PFSK-1 (cell line): ENCODE measurements around the gene PDK3.

Experiments
- FOXP2 ChIP-seq: optimal IDR thresholded peaks from 2 replicates; pipeline ENCODE3; 2011; ENCODE audit warnings: borderline replicate concordance, control low read depth, inconsistent platforms; ENCODE audit not compliant: insufficient read depth; ENCODE audit errors: extremely low read length, extremely low read depth
- POLR2AphosphoS5 ChIP-seq: IDR thresholded peaks from 2 replicates; pipeline ENCODE4 v1.6.1; 2012; ENCODE audit warnings: low read depth, mild to moderate bottlenecking, control low read depth, low read length, moderate library complexity
- SIN3A ChIP-seq: IDR thresholded peaks from 2 replicates; pipeline ENCODE4 v1.6.1; 2012; ENCODE audit warnings: mild to moderate bottlenecking, low read length, moderate library complexity, borderline replicate concordance; ENCODE audit not compliant: insufficient read depth
- TAF1 ChIP-seq: IDR thresholded peaks from 2 replicates; pipeline ENCODE4 v1.6.1; 2012; ENCODE audit warnings: low read length, control low read depth, borderline replicate concordance; ENCODE audit not compliant: insufficient read depth
- TF ChIP-seq, protein P1 (sequence below), 2 experiments: IDR thresholded peaks; 2 replicates each; pipeline versions ENCODE4 v1.6.1 to v1.8.0; 2011 to 2012; ENCODE audit warnings: low read depth in 2 of 2, low read length in 2 of 2, control low read depth in 1 of 2, inconsistent platforms in 1 of 2, mild to moderate bottlenecking in 1 of 2, moderate library complexity in 1 of 2; ENCODE audit not compliant: insufficient read depth in 1 of 2

PDK3 gene

GRCh38 chrX:24478509-24478908, 13.4 kb downstream of the PDK3 start:
- TF ChIP-seq FOXP2, result no peak

DNA sequence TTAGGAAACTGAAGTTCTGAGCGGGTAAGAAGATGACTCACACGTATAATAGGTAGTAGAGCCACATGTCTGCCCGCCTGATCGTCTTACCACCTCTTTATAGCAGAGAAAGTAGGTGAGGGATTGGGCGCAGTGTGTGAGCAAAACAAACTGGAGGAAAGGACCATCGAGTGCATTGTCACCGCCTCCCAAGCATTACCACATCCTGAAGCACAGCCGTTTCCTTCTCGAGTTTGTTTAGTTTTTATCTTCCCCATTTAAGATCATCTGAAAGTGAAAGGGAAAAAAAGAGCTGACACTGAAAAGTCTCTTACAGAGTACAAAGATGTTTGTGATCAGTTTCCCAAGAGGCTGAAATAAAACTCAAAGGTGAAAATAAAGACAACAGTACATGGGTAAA, 14.8 kb downstream of the PDK3 start:
- TF ChIP-seq SIN3A, result no peak
- no peak for TF ChIP-seq FOXP2
- no peak for TF ChIP-seq TAF1
- TF ChIP-seq, protein P1, sequence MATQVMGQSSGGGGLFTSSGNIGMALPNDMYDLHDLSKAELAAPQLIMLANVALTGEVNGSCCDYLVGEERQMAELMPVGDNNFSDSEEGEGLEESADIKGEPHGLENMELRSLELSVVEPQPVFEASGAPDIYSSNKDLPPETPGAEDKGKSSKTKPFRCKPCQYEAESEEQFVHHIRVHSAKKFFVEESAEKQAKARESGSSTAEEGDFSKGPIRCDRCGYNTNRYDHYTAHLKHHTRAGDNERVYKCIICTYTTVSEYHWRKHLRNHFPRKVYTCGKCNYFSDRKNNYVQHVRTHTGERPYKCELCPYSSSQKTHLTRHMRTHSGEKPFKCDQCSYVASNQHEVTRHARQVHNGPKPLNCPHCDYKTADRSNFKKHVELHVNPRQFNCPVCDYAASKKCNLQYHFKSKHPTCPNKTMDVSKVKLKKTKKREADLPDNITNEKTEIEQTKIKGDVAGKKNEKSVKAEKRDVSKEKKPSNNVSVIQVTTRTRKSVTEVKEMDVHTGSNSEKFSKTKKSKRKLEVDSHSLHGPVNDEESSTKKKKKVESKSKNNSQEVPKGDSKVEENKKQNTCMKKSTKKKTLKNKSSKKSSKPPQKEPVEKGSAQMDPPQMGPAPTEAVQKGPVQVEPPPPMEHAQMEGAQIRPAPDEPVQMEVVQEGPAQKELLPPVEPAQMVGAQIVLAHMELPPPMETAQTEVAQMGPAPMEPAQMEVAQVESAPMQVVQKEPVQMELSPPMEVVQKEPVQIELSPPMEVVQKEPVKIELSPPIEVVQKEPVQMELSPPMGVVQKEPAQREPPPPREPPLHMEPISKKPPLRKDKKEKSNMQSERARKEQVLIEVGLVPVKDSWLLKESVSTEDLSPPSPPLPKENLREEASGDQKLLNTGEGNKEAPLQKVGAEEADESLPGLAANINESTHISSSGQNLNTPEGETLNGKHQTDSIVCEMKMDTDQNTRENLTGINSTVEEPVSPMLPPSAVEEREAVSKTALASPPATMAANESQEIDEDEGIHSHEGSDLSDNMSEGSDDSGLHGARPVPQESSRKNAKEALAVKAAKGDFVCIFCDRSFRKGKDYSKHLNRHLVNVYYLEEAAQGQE (IDR thresholded peaks at IDR 0.05; ENCODE audit: insufficient read depth in 1 of 2, low read depth in 2 of 2, low read length in 2 of 2), result no peak
- TF ChIP-seq POLR2AphosphoS5, result no peak

DNA sequence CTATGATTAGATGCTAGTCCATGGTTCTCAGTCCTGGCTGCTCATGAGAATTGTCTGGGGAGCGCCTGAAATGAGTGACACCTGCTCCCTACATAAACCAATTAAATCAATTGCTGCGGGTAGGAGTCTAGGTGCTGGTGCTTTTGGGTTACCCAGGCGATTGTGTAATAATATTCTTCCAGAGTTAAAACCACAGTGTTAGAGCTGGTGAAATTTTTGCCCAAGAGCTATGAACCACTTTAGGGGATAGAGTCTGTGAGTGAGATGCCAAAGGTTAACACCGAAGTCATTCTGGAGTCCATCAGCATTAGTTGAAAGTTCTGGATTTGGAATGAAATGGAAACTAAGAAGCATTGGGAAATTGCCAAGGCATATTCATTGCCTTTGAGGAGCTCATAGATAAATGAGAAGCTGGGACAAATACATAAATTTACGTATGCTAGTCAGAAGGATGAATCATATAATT, 15.3 kb downstream of the PDK3 start:
- TF ChIP-seq SIN3A (no peak), POLR2AphosphoS5 (no peak), TAF1 (no peak), FOXP2 (no peak)
- TF ChIP-seq, protein P1 (IDR thresholded peaks at IDR 0.05; ENCODE audit: insufficient read depth in 1 of 2, low read depth in 2 of 2, low read length in 2 of 2), result no peak

DNA sequence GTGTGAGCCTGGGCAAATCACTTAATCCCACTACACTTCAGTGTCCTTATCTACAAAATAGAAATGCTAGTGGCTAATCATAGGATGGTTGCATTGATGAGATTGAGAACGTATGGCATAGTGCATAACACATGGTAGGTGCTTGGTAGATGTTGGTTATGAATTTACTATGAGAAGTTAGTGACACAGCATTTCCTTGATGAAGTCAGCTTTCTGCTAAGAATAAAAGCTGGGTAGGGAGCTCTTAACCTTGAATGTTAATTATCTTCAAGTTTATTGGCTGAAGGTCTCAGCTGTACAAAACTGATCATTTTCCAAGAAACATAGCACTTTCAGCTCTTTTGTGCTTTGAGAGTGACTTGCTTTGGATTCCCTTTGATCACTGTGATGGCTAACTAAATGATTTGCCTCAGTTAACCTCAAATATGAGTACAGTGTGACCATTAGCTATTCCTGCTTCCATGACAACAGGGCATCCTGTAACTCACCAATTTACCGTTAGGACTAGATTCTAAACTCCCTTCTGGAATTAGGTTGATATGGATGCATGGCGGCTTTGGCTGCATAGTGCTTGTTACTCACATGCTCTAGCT, 17.8 kb downstream of the PDK3 start:
- TF ChIP-seq FOXP2 (no peak), TAF1 (no peak), SIN3A (no peak), POLR2AphosphoS5 (no peak)
- TF ChIP-seq, protein P1 (IDR thresholded peaks at IDR 0.05; ENCODE audit: insufficient read depth in 1 of 2, low read depth in 2 of 2, low read length in 2 of 2), result no peak

- TF ChIP-seq FOXP2, result no peak
- TF ChIP-seq, protein P1 (IDR thresholded peaks at IDR 0.05; ENCODE audit: insufficient read depth in 1 of 2, low read depth in 2 of 2, low read length in 2 of 2), result no peak
Measured at GRCh38 chrX:24483596-24483995, 18.5 kb downstream of the PDK3 start.
